GM12892 (cell line): Measurements from ENCODE around the gene DAB2.
"Not testable (repeated sequence)": the region's sequence is repeated elsewhere in the genome, so short reads cannot be mapped to it uniquely, and the experiment has no call there.

Source experiments
- DNase-seq: peaks from one replicate; pipeline ENCODE4 v3.0.0; 2011; ENCODE audit not compliant: insufficient read length
- FAIRE-seq: peaks from 2 replicates; lab custom pipeline; 2011; peaks lifted over from hg19 to GRCh38; lab: Jason Lieb, UNC
- POLR2A ChIP-seq: IDR thresholded peaks from 2 replicates; pipeline ENCODE4 v1.6.1; 2011; ENCODE audit warnings: low read depth, low read length, control low read depth
- POLR2AphosphoS5 ChIP-seq: IDR thresholded peaks from 2 replicates; pipeline ENCODE4 v1.6.1; 2011; ENCODE audit warnings: low read depth, low read length, control low read depth
- TAF1 ChIP-seq: IDR thresholded peaks from 2 replicates; pipeline ENCODE4 v1.6.1; 2011; ENCODE audit warnings: low read depth, mild to moderate bottlenecking, control low read depth, low read length, borderline replicate concordance

Gene DAB2

DNA sequence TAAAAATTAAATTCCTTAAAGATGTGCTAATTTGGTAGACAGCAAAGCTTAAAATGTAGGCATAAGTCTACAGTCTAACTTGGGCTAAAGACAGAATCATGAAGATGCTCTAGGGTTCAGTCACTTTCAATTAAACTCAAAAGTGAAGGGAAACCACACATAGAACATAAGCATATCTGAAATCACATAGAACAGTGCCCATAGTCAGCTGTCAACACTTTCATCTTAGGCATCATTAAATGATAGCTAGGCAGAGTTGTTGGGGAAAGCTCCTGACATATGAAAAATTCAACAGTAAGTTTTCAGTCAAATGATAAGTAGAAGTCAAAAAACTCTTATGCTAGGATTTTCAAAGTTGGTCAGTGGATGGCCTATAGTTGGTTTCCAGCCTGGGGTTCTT lies 11.0 kb downstream of the DAB2 start:
- FAIRE-seq, result no peak

DNA sequence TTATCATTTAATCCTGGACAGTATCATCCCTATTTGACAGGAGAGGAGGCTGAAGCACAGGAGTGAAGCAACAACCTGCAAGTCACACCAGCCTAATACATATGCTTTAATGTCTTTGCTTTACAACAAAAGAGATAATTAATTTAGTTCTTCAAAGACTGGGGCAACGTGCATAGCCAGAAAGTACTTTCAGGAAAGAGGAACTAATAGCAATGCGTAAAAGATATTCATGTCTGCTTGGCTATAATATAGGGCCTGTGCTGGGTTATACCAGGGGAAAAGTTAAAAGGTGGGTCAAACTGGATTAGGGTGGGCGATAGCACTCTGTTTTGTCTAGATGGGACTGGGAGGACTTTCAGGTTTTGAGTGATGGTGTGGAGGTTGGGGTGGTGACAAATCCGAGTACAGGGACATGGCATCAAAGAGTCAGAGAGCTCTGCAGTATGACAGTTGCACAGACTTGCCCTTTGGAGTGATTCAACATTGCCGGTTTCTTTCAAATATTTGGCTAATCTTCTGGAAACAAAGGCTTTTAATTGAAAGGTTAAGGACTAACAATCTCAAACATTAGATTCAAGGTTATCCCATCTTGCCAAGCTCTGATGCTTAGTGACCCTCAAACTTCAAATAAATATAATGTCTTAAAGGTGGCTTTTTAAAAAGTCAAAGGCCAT lies 11.9 kb downstream of the DAB2 start:
- DNase-seq (no peak), FAIRE-seq (no peak)
- TF ChIP-seq POLR2AphosphoS5 (no peak), POLR2A (no peak), TAF1 (no peak)

More for the DNA sequence above, 11.0 kb downstream of the DAB2 start:
- DNase-seq, result no peak
- TF ChIP-seq TAF1, result no peak
- no peak for TF ChIP-seq POLR2A
- no peak for TF ChIP-seq POLR2AphosphoS5

- TF ChIP-seq POLR2AphosphoS5, result no peak
- no peak for TF ChIP-seq POLR2A
- no peak for TF ChIP-seq TAF1
- no peak for DNase-seq
- no peak for FAIRE-seq
Observed at GRCh38 chr5:39411985-39412384, 12.8 kb downstream of the DAB2 start.

- DNase-seq (no peak), FAIRE-seq (no peak)
- no peak for TF ChIP-seq POLR2AphosphoS5
- no peak for TF ChIP-seq POLR2A
- TF ChIP-seq TAF1, result no peak
Observed at GRCh38 chr5:39411061-39411460, 13.7 kb downstream of the DAB2 start.

DNA sequence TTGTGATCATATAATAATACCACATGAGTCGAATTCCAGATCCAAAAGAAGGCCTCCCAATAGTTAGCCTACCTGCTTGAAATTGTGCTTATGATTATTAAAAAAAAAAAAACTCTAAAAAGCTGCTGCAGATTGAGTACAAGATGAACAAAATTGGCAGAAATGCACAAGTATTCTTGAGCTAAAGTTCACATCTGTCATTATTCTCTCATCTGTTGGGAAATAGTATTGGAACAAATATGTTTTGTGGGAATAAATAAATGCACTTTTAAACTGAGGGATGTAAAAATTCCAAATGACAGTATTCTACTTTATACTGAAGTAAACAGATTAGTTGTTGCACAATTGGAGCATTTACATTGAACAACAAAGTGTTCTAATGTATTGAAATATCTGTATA lies 15.7 kb downstream of the DAB2 start:
- DNase-seq, result no peak
- TF ChIP-seq POLR2A (no peak), TAF1 (no peak), POLR2AphosphoS5 (no peak)
- no peak for FAIRE-seq

- no peak for FAIRE-seq
- TF ChIP-seq TAF1 (no peak), POLR2A (no peak), POLR2AphosphoS5 (no peak)
- no peak for DNase-seq
Observed at GRCh38 chr5:39405083-39405843, 19.5 kb downstream of the DAB2 start.

GRCh38 chr5:39403761-39404160 lies 21.0 kb downstream of the DAB2 start:
- not testable (repeated sequence) for FAIRE-seq, DNase-seq

GRCh38 chr5:39402140-39402539 lies 22.6 kb downstream of the DAB2 start:
- DNase-seq, FAIRE-seq: not testable (repeated sequence)

DNA sequence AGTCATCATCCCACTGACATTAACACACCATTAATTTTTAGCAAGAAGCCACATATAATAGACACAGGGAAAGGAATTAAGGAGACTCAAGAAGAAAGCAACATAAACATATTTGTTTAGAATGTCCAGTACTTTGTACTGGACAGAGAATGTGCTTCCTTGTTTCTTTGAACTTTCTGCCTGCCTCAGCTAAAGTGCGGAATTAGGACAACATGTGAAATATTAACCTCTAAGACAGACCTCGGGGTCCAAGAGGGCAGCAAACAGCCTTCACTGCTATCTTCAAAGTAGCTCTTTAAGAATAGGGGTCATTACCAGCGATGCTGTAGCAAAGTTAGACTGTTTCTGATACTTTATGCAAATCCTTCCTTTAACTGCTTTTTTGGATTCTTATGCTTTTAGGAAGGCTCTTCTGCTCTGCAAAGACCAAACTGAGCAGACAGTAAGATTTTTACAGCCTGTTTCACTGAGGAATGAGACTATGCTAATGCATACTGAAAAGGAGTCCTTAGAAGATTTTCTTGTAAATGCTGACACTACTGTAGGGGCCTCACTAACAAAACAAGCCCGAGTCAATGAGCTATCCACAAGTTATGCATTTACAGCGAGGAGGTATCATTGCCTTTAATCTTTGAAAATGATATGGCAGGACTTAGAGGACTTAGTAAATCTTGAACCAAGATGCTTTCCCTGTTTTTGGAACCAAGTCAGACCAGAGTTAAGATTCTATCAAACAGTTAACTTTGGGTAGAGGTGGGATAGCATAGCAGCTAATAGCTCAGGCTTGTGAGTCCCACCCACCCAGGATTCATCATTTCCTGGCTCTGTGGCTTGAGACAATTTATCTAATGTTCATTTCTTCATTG lies 23.8 kb downstream of the DAB2 start:
- TF ChIP-seq POLR2AphosphoS5 (no peak), POLR2A (no peak), TAF1 (no peak)
- no peak for FAIRE-seq
- no peak for DNase-seq

DNA sequence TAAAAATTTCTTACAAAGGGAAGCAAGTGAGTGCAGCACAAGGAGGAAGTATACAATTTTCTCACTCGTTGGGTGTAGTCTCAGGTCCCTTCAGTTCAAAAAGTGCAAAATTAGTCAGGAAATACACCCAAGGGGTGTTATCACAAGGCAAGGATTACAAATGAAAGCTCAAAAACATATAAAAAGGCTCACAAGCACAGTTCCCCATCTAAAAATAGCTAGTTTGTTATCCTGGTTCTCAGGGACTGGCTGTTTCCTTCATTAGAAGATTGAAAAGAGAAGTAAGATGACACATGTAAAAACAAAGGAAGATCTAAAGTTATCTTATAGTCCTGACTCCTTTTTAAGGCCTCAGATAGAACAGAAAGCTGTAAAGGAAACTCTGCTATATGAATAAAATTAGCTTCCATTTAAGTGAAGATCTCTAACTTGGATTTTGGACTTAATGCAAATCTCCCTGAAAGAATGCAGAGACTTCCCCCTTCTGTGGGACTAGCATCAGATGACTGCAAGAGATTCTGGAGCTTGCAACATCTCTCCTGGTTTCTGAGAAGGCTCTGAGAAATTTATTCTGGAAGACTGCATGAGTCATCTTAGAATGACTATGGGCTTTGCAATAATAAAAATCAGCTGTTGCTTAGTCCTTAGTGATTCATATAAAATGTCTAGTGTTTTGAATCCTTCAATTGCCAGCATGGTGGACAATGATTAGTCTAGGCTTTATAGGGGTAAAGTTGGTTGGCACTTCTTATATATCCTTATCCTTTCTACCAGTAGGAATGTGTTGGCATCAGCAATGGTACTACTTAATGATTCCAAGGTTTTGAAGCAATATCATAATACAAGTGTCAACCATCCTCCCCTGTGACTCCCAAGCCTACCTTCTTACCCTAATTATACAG lies 25.4 kb downstream of the DAB2 start:
- DNase-seq, result no peak

DNA sequence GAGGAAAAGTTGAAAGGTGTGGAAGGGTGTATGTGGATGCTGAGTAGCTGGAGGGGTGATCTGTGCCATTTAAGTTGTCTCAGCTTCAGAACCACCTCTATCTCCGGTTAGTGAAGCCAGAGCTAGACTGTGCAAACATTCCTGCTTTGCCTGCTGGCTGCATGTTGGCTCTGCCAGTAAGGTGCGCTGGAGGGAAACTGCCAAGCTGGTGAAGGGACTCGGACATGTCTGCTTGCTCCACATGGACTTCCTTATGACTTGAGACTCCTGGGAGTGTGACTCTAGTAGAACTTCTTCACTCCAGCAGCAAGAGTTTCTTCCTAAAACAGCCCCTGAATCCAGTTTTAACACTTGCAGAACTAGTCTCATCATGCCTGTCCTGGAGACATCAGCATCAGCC lies 27.9 kb downstream of the DAB2 start:
- no peak for DNase-seq
- FAIRE-seq, result no peak

More for the DNA sequence above, 25.4 kb downstream of the DAB2 start:
- FAIRE-seq, result no peak
- TF ChIP-seq POLR2A, result no peak
- TF ChIP-seq TAF1, result no peak
- no peak for TF ChIP-seq POLR2AphosphoS5

More for the DNA sequence above, 27.9 kb downstream of the DAB2 start:
- TF ChIP-seq TAF1 (no peak), POLR2A (no peak), POLR2AphosphoS5 (no peak)
